SK-N-SH (cell line): Measurements from ENCODE around the gene SNAP25.

Experiments
- EZH2phosphoT487 ChIP-seq: fragments of 200-600 bp; sonication (generic); IDR thresholded peaks from 2 replicates; pipeline ENCODE4 v1.6.1; 2017; ENCODE audit warnings: low read depth, mixed run types, mild to moderate bottlenecking, antibody characterized with exemption, moderate library complexity, borderline replicate concordance
- MEF2A ChIP-seq: IDR thresholded peaks from 2 replicates; pipeline ENCODE4 v1.4.0; 2012; ENCODE audit warnings: low read depth, borderline replicate concordance
- TEAD4 ChIP-seq: IDR thresholded peaks from 2 replicates; pipeline ENCODE4 v1.4.0; 2012; ENCODE audit warnings: mild to moderate bottlenecking, borderline replicate concordance; ENCODE audit not compliant: insufficient read depth
- TF ChIP-seq, protein P1 (sequence below): IDR thresholded peaks from 2 replicates; pipeline ENCODE4; 2012
- TF ChIP-seq, protein P2 (sequence below): fragments of 200-600 bp; sonication (generic); IDR thresholded peaks from 2 replicates; pipeline ENCODE4 v1.6.1; 2017; ENCODE audit warnings: antibody characterized with exemption, mild to moderate bottlenecking, moderate library complexity

DNA sequence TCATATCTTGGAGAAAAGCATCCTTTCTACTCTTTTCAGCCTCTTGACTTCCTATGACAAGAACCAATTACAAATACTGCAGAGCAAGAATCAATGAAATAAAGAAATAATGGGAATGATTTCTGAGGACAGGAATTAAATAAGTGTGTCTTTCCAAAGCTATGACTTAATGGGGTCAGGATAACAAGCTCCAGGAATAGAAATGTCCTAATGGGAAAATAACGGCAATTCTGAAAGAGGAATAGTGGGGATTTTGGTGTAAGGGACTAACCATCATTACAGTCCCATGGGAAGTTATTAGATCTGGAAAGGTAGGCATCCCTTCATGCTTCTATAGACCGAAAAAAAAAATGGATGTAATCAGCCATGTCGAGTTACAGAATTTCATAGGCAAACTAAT, 28.2 kb upstream of the SNAP25 start:
- no peak for TF ChIP-seq MEF2A
- TF ChIP-seq, protein P1, sequence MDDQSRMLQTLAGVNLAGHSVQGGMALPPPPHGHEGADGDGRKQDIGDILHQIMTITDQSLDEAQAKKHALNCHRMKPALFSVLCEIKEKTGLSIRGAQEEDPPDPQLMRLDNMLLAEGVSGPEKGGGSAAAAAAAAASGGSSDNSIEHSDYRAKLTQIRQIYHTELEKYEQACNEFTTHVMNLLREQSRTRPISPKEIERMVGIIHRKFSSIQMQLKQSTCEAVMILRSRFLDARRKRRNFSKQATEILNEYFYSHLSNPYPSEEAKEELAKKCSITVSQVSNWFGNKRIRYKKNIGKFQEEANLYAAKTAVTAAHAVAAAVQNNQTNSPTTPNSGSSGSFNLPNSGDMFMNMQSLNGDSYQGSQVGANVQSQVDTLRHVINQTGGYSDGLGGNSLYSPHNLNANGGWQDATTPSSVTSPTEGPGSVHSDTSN = no peak
- no peak for TF ChIP-seq EZH2phosphoT487
- TF ChIP-seq TEAD4 = no peak
- TF ChIP-seq, protein P2, sequence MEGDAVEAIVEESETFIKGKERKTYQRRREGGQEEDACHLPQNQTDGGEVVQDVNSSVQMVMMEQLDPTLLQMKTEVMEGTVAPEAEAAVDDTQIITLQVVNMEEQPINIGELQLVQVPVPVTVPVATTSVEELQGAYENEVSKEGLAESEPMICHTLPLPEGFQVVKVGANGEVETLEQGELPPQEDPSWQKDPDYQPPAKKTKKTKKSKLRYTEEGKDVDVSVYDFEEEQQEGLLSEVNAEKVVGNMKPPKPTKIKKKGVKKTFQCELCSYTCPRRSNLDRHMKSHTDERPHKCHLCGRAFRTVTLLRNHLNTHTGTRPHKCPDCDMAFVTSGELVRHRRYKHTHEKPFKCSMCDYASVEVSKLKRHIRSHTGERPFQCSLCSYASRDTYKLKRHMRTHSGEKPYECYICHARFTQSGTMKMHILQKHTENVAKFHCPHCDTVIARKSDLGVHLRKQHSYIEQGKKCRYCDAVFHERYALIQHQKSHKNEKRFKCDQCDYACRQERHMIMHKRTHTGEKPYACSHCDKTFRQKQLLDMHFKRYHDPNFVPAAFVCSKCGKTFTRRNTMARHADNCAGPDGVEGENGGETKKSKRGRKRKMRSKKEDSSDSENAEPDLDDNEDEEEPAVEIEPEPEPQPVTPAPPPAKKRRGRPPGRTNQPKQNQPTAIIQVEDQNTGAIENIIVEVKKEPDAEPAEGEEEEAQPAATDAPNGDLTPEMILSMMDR = no peak
